OCI-LY1 (cell line): ENCODE data around the gene DNMT1.

ENCODE experiments used
- H2AFZ ChIP-seq: fragments of 200-600 bp; sonication (generic), shearing (Covaris generic); 2 replicates; pipeline ENCODE4 v1.6.0; 2014; ENCODE audit warnings: antibody characterized with exemption, mild to moderate bottlenecking, low read length
- H3F3A ChIP-seq: fragments of 200-600 bp; sonication (generic), shearing (Covaris generic); 2 replicates; pipeline ENCODE4 v1.6.0; 2014; ENCODE audit warnings: mild to moderate bottlenecking, antibody characterized with exemption, low read length, moderate library complexity; ENCODE audit not compliant: insufficient read depth
- H3K27ac ChIP-seq: fragments of 200-600 bp; sonication (generic); 2 replicates; pipeline ENCODE4 v1.5.1; 2014; ENCODE audit warnings: low read length, mixed run types, mild to moderate bottlenecking, low read depth; ENCODE audit not compliant: poor library complexity, severe bottlenecking
- H3K27me3 ChIP-seq: fragments of 200-600 bp; sonication (generic); 2 replicates; pipeline ENCODE4 v1.6.0; 2014; ENCODE audit warnings: antibody characterized with exemption, mild to moderate bottlenecking, low read length, moderate library complexity; ENCODE audit not compliant: insufficient read depth
- H3K36me3 ChIP-seq: fragments of 200-600 bp; sonication (generic); 2 replicates; pipeline ENCODE4 v1.6.1; 2014; ENCODE audit warnings: mild to moderate bottlenecking, antibody characterized with exemption, low read length, moderate library complexity, mixed read lengths; ENCODE audit not compliant: insufficient read depth
- H3K4me1 ChIP-seq: fragments of 200-600 bp; sonication (generic); 2 replicates; pipeline ENCODE4 v1.5.1; 2014; ENCODE audit warnings: mild to moderate bottlenecking, low read length, moderate library complexity; ENCODE audit not compliant: insufficient read depth, severe bottlenecking
- H3K4me2 ChIP-seq: fragments of 200-600 bp; sonication (generic), shearing (Covaris generic); 2 replicates; pipeline ENCODE4 v1.6.1; 2014; ENCODE audit warnings: low read length
- H3K4me3 ChIP-seq: fragments of 200-600 bp; sonication (generic); 2 replicates; pipeline ENCODE4 v1.5.1; 2014; ENCODE audit warnings: low read length, low read depth, mild to moderate bottlenecking, mixed read lengths; ENCODE audit not compliant: poor library complexity, severe bottlenecking
- H3K79me2 ChIP-seq: fragments of 200-600 bp; shearing (Covaris generic); 2 replicates; pipeline ENCODE4 v1.6.1; 2016; ENCODE audit warnings: mixed run types, low read length, mixed read lengths; ENCODE audit not compliant: insufficient read depth
- H3K9ac ChIP-seq: fragments of 200-600 bp; sonication (generic), shearing (Covaris generic); 2 replicates; pipeline ENCODE4 v1.6.1; 2014; ENCODE audit warnings: mild to moderate bottlenecking, low read length, mixed read lengths
- H3K9me2 ChIP-seq: fragments of 200-600 bp; sonication (generic), shearing (Covaris generic); 2 replicates; pipeline ENCODE4 v1.6.1; 2014; ENCODE audit warnings: low read depth, mild to moderate bottlenecking, low read length, mixed read lengths
- H3K9me3 ChIP-seq: fragments of 200-600 bp; shearing (Covaris generic); 2 replicates; pipeline ENCODE4 v1.6.1; 2014; ENCODE audit warnings: low read length, mixed read lengths
- H4K20me1 ChIP-seq: fragments of 200-600 bp; sonication (generic), shearing (Covaris generic); 2 replicates; pipeline ENCODE4 v1.6.0; 2016; ENCODE audit warnings: mild to moderate bottlenecking, low read length; ENCODE audit not compliant: insufficient read depth
- EZH2 ChIP-seq: fragments of 200-600 bp; sonication (generic), shearing (Covaris generic); IDR thresholded peaks from 2 replicates; pipeline ENCODE4 v1.8.0; 2017; ENCODE audit warnings: borderline replicate concordance, mixed run types, mild to moderate bottlenecking, antibody characterized with exemption, low read length, moderate library complexity, mixed read lengths
- TF ChIP-seq, protein P1 (sequence below): fragments of 200-600 bp; sonication (generic), shearing (Covaris generic); IDR thresholded peaks from 2 replicates; pipeline ENCODE4 v1.5.1; 2017; ENCODE audit warnings: mild to moderate bottlenecking, antibody characterized with exemption, low read length, moderate library complexity, mixed read lengths

Gene DNMT1

DNA sequence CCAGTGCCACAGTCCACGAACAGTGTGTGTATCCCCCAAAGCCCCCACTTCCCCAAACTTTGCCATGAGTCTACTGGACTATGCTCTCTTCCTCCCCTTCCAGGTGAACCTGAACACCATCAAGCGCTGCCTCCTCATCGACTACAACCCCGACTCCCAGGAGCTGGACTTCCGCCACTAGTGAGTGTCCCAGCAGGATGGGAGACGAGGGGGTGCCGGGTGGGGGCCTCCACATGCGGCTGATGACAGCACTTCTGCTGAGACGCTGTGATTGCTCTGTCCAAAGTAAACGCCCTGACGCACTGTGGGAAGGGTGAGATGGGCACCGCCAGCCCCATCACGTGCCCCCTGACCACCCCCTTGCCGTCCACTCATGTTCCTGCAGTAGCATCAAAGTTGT, 85.2 kb downstream of the DNMT1 start:
- no peak overlapping the region for H3K4me3 ChIP-seq
- no peak overlapping the region for H3K27ac ChIP-seq
- H3K4me2 ChIP-seq: no peak overlapping the region
- H3K79me2 ChIP-seq: peaks cover 13% of the 10 kb centered on the region
- no peak overlapping the region for H2AFZ ChIP-seq
- no peaks in the 10 kb centered on the region for H4K20me1 ChIP-seq
- H3K36me3 ChIP-seq: peaks cover 65% of the 10 kb centered on the region
- H3K9me3 ChIP-seq: no peaks in the 10 kb centered on the region
- TF ChIP-seq, protein P1, sequence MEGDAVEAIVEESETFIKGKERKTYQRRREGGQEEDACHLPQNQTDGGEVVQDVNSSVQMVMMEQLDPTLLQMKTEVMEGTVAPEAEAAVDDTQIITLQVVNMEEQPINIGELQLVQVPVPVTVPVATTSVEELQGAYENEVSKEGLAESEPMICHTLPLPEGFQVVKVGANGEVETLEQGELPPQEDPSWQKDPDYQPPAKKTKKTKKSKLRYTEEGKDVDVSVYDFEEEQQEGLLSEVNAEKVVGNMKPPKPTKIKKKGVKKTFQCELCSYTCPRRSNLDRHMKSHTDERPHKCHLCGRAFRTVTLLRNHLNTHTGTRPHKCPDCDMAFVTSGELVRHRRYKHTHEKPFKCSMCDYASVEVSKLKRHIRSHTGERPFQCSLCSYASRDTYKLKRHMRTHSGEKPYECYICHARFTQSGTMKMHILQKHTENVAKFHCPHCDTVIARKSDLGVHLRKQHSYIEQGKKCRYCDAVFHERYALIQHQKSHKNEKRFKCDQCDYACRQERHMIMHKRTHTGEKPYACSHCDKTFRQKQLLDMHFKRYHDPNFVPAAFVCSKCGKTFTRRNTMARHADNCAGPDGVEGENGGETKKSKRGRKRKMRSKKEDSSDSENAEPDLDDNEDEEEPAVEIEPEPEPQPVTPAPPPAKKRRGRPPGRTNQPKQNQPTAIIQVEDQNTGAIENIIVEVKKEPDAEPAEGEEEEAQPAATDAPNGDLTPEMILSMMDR: no peak
- peaks cover 89% of the 10 kb centered on the region for H3K4me1 ChIP-seq
- peaks cover 20% of the 10 kb centered on the region for H3F3A ChIP-seq
- H3K9me2 ChIP-seq: no peaks in the 10 kb centered on the region
- no peak overlapping the region for H3K9ac ChIP-seq
- no peaks in the 10 kb centered on the region for H3K27me3 ChIP-seq

DNA sequence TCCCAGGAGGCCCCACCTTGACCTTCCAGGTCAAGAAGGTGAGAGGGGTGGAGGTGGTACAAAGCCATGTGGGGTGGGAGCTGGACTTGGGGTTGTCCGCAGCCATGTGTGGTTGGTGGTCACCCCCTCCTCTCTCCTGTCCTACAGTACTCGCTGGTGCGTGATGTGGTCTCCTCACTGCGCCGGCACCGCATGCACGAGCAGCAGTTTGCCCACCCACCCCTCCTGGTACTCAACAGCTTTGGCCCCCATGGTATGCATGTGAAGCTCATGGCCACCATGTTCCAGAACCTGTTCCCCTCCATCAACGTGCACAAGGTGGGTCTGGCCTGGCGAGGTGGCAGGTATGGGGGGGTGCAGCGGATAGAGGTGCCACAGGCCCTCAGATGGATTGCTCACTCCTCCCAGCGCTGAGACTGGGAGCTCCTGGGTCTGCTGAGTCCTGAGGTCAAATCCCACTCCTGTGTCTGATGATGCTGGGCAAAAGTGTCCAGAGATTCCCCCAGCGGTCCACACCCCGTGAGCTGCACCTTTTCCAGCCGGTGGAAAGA, 86.9 kb downstream of the DNMT1 start:
- Histone ChIP-seq H3K9me2 (no peaks in the 10 kb centered on the region), H3K27me3 (no peaks in the 10 kb centered on the region), H3K27ac (peak overlapping the region; percentile 67), H3F3A (peaks cover 28% of the 10 kb centered on the region), H3K4me2 (peak overlapping the region; percentile 94), H3K79me2 (peaks cover 13% of the 10 kb centered on the region), H3K9ac (peak overlapping the region; percentile 100), H3K4me3 (peak overlapping the region; percentile 99), H4K20me1 (no peaks in the 10 kb centered on the region), H2AFZ (no peak overlapping the region), H3K9me3 (no peaks in the 10 kb centered on the region), H3K36me3 (peaks cover 57% of the 10 kb centered on the region), H3K4me1 (peaks cover 86% of the 10 kb centered on the region)
- no peak for TF ChIP-seq EZH2
- TF ChIP-seq, protein P1: no peak

DNA sequence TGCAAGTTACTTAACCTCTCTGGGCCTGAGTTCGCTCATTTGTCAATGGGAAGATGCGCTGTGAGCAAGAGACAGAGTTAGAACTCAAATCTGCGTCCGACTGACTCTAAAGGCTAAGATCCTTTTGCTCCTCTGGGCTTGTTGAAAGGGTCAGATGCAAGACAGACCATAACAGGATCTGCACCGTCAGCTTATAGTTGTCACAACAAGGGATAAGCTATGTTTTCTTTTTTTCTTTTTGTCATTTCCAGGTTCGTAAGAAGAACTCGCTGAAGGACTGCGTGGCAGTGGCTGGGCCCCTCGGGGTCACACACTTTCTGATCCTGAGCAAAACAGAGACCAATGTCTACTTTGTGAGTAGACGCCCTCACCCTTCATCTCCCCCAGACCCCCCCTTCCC, 87.5 kb downstream of the DNMT1 start:
- Histone ChIP-seq H4K20me1 (no peaks in the 10 kb centered on the region), H3K9me2 (no peaks in the 10 kb centered on the region), H3K9ac (peak overlapping the region; percentile 100), H2AFZ (no peak overlapping the region), H3K4me3 (peak overlapping the region; percentile 99), H3F3A (peaks cover 26% of the 10 kb centered on the region), H3K79me2 (peaks cover 13% of the 10 kb centered on the region), H3K27ac (peak overlapping the region; percentile 67), H3K4me2 (peak overlapping the region; percentile 94), H3K36me3 (peaks cover 56% of the 10 kb centered on the region), H3K9me3 (no peaks in the 10 kb centered on the region), H3K27me3 (no peaks in the 10 kb centered on the region), H3K4me1 (peaks cover 86% of the 10 kb centered on the region)
- TF ChIP-seq EZH2: no peak
- TF ChIP-seq, protein P1: no peak
